A673 (cell line): ENCODE results near the gene DUSP18.

ENCODE experiments used
- CTCF ChIP-seq: fragments of 300-800, 200-600 bp; sonication (generic); conservative IDR thresholded peaks from 2 replicates; pipeline ENCODE4 v1.5.1; 2017; ENCODE audit warnings: low read depth, mild to moderate bottlenecking, antibody characterized with exemption, low read length, moderate library complexity, mixed read lengths
- EZH2 ChIP-seq: fragments of 200-600 bp; sonication (generic); IDR thresholded peaks from 2 replicates; pipeline ENCODE4 v1.6.1; 2017; ENCODE audit warnings: borderline replicate concordance, low read depth, mild to moderate bottlenecking, mixed read lengths, antibody characterized with exemption, low read length; ENCODE audit not compliant: poor library complexity, severe bottlenecking

- TF ChIP-seq CTCF (no peak), EZH2 (no peak)
Measured at GRCh38 chr22:30667107-30667493, 575 bp downstream of the DUSP18 start.
